HG03045 (cell line): Measurements from ENCODE around the gene PLA1A.
A peak's percentile ranks its signal among the peaks of the same experiment; 100 is the strongest.

ENCODE experiments used
- ATAC-seq: cut with Tn5 transposase; IDR thresholded peaks from one replicate; pipeline ENCODE4 v1.9.1; 2021; ENCODE audit warnings: mild to moderate bottlenecking, moderate library complexity; ENCODE audit not compliant: unreplicated experiment

PLA1A gene

DNA sequence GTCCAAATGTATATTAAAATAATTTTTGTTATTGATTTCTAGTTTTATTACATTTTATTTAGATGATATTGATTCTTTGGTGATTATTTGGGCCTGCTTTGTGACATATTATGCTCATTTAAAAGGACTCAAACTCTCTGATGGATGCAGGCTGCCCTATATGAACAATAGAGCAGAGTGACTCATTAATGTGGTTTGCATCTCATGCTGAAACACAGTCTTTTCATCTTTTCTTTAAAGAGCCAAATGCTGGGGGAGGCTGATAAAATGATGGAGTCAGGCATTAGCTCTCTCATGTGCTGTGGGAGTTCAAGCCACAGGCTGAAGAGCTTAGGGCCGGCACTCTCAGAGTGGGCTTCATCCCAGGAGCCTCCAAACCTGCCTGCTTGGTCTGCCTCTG, 7.2 kb downstream of the PLA1A start:
- no peak for ATAC-seq

GRCh38 chr3:119608405-119609000, 10.8 kb downstream of the PLA1A start:
- no peak for ATAC-seq

GRCh38 chr3:119609301-119609700, 11.6 kb downstream of the PLA1A start:
- no peak for ATAC-seq

- ATAC-seq = no peak
Observed at GRCh38 chr3:119611664-119612063, 14.0 kb downstream of the PLA1A start.

- peak; percentile 63 for ATAC-seq
Observed at GRCh38 chr3:119613201-119613600, 15.5 kb downstream of the PLA1A start.

- ATAC-seq = no peak
Observed at GRCh38 chr3:119613872-119614271, 16.2 kb downstream of the PLA1A start.

GRCh38 chr3:119616056-119616455, 18.4 kb downstream of the PLA1A start:
- ATAC-seq = no peak

- no peak for ATAC-seq
Observed at GRCh38 chr3:119619094-119619493, 21.4 kb downstream of the PLA1A start.

- no peak for ATAC-seq
Observed at GRCh38 chr3:119620899-119621298, 23.2 kb downstream of the PLA1A start.

GRCh38 chr3:119624002-119624720, 26.5 kb downstream of the PLA1A start:
- no peak for ATAC-seq

- ATAC-seq = no peak
Observed at GRCh38 chr3:119625451-119626153, 27.9 kb downstream of the PLA1A start.

- ATAC-seq = no peak
Observed at GRCh38 chr3:119626196-119626595, 28.5 kb downstream of the PLA1A start.

GRCh38 chr3:119627461-119627860, 29.8 kb downstream of the PLA1A start:
- ATAC-seq = no peak

- peak; percentile 58 for ATAC-seq
Observed at GRCh38 chr3:119628390-119628789, 30.7 kb downstream of the PLA1A start.

DNA sequence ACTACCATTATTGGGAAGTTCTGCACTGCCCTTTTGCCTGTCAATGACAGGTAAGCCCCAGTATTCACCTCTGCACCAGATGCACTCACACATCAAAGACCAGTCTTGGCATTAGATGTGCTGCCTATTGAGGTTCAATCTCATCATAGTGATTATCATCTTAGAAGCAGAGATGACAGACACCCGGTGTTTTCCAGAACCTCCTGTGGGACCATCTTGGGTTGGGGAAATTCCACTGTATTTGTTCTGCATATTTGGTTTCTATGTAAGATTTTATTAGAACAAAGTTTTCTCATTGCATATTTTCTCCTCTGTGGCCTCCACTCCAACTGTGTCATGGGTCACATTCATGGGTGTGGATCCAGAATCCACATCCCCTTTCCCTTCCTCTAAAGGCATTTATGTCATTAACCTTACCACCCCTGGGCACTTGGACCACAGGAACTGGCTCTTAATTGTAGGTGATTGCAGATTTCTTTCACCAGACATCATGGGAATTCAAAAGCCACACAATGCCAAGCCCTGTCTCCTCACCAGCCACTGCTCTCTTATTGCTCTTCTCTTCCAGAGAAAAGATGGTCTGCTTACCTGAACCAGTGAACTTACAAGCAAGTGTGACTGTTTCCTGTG, 31.2 kb downstream of the PLA1A start:
- ATAC-seq = peak; percentile 23

GRCh38 chr3:119630128-119630879, 32.6 kb downstream of the PLA1A start:
- ATAC-seq = no peak

GRCh38 chr3:119630880-119631329, 33.2 kb downstream of the PLA1A start:
- no peak for ATAC-seq

GRCh38 chr3:119631516-119631915, 33.8 kb downstream of the PLA1A start:
- ATAC-seq = no peak

- no peak for ATAC-seq
Observed at GRCh38 chr3:119632216-119632615, 34.5 kb downstream of the PLA1A start.

DNA sequence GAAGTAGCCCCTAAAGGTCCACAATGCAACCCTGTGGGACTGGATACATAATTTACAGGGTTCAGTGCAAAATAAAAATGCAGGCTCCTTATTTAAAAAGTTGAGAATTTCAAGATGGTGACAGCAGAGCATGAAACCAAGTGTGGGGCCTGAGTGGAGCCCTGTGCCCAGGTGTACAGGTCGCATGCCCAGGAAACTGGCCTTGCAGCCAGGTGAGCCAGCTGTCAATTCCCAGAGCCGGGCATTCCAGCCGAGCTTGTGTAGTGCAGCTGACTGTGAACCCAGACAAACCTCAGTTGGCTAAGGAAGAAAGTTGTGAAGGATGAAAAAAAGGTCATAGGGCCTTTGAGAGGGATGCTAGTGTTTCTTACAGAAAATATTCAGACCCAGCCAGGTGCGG, 35.1 kb downstream of the PLA1A start:
- no peak for ATAC-seq

DNA sequence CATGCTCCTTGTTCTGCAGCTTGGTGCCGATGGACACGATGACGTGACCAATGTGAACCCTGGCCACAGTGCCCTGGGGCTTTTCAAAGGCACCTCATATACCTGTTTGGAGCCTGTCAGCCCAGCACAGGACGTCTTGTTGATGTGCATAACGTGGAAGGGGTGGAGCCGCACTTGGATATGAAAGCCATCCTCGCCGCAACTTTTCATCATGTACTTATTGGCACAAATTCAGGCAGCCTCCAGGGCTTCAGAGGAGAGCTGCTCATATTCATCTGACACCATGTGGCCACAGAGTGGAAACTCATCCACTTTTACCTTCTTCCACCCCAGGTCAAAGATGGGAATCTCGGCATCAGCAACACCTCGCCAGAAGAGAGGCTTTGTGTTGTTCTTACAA, 38.0 kb downstream of the PLA1A start:
- ATAC-seq = no peak
